Pericardium fibroblast (primary cell): ENCODE results near the gene GOLGA6L7. TPM values are rescaled to one million over a fixed set of nuclear protein-coding genes. Genes with fewer than 3 reads are reported as not detected.

Experiments
- total RNA-seq: library from RNA; depleted of rRNA; stranded (reverse); fragments of >200 nt; gene quantifications from 2 replicates; pipeline ENCODE4 v1.2.3, GENCODE V29; 2015

The GOLGA6L7 gene, protein sequence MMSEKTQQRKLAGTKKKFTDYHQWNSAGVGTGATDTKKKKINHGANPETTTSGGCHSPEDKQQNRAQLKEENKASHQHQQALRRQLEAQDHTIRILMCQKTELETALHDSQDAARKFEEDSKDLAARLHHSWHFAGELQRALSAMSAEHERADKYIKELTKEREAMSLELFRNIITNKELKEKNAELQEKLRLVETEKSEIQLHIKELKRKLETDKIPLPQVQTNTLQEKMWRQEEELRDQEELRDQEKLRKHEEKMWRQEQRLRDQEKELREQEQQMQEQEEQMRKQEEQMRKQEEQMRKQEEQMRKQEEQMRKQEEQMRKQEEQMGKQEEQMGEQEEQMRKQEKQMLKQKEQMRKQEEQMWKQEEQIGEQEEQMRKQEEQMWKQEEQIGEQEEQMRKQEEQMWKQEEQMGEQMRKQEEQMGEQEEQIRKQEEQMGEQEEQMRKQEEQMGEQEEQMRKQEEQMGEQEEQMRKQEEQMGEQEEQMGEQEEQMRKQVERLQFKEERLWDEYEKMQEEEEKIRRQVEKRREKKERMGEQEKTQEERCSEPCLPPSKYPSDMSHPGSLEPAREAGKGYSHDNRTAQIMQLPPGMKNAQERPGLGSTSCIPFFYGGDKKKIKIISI
- total RNA-seq: not detected in 2 replicates

DNA sequence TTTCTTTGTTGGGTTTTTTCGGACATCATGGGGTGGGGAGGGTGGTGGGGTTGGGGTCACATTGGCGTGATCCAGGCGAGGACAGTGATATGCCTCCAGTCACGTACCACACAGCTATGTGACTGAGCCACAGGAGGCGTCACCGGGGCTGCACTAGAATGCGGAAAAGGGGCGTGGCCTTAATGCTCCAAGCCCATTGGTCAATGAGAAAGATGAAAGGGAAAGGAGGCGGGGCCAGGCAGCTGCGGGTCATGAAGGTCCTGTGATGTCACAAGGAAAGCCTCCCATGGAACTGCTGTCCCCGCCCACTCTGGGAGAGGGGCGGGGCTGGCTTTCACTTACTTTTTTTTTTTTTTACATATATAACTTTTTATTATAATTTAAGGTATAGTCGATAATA lies at the start of gene GOLGA6L7:
GOLGA6L7 (minus strand) TSS at position 124 of the 400 bp plus-strand sequence; CDS start at position 29, 95 bp downstream.

GRCh38 chr15:28885630-28886430 lies 37.4 kb upstream of the GOLGA6L7 start, which contains the start of gene APBA2:
TSS of gene APBA2 (plus strand) at chr15:28885974. CDS start at chr15:29053885, 167,911 bp downstream.

Other genes with a start within 250 kb of the GOLGA6L7 start
- 0.09 and 1.8 TPM in 2 replicates for gene GOLGA8M, start 136.2 kb downstream of the GOLGA6L7 start, total RNA-seq
- gene APBA2, start 37.3 kb upstream of the GOLGA6L7 start, total RNA-seq: 9.2 and 11.7 TPM in 2 replicates